GM21825 (cell line): ENCODE results near the gene AGER.
"Not testable (repeated sequence)": the region's sequence is repeated elsewhere in the genome, so short reads cannot be mapped to it uniquely, and the experiment has no call there.

Experiments used
- ATAC-seq: cut with Tn5 transposase; IDR thresholded peaks from one replicate; pipeline ENCODE4 v1.9.1; 2021; ENCODE audit warnings: mild to moderate bottlenecking, moderate library complexity; ENCODE audit not compliant: unreplicated experiment

AGER gene

GRCh38 chr6:32184084-32184640 lies at the start of gene AGER:
Gene AGER, minus strand, starts transcription at chr6:32184253. Its CDS starts 31 bp downstream, at chr6:32184222.
- no peak for ATAC-seq

GRCh38 chr6:32226434-32226833 lies 42.4 kb upstream of the AGER start:
- no peak for ATAC-seq

GRCh38 chr6:32224696-32225095 lies 40.6 kb upstream of the AGER start:
- no peak for ATAC-seq

- ATAC-seq: no peak
These were observed 39.5 kb upstream of the AGER start, which contains the start of gene NOTCH4 for GRCh38 chr6:32223258-32224235. Gene NOTCH4, minus strand, starts transcription at chr6:32224067. Its CDS starts 139 bp downstream, at chr6:32223928.

GRCh38 chr6:32222333-32223230 lies 38.5 kb upstream of the AGER start:
- ATAC-seq: no peak

- no peak for ATAC-seq
These were observed 36.0 kb upstream of the AGER start for GRCh38 chr6:32220021-32220420.

- no peak for ATAC-seq
These were observed 34.1 kb upstream of the AGER start for GRCh38 chr6:32218167-32218566.

GRCh38 chr6:32216998-32217397 lies 32.9 kb upstream of the AGER start:
- no peak for ATAC-seq

GRCh38 chr6:32216285-32216684 lies 32.2 kb upstream of the AGER start:
- no peak for ATAC-seq

GRCh38 chr6:32215617-32216016 lies 31.6 kb upstream of the AGER start:
- ATAC-seq: no peak

GRCh38 chr6:32214126-32214525 lies 30.1 kb upstream of the AGER start:
- ATAC-seq: no peak

- ATAC-seq: no peak
These were observed 29.6 kb upstream of the AGER start for GRCh38 chr6:32213649-32214048.

GRCh38 chr6:32212076-32212760 lies 28.2 kb upstream of the AGER start:
- no peak for ATAC-seq

GRCh38 chr6:32211432-32211831 lies 27.4 kb upstream of the AGER start:
- not testable (repeated sequence) for ATAC-seq

GRCh38 chr6:32210191-32210601 lies 26.1 kb upstream of the AGER start:
- no peak for ATAC-seq

GRCh38 chr6:32208996-32209395 lies 24.9 kb upstream of the AGER start:
- no peak for ATAC-seq

- ATAC-seq: no peak
These were observed 20.2 kb upstream of the AGER start for GRCh38 chr6:32204268-32204715.

- no peak for ATAC-seq
These were observed 19.6 kb upstream of the AGER start for GRCh38 chr6:32203426-32204267.

- ATAC-seq: no peak
These were observed 18.1 kb upstream of the AGER start for GRCh38 chr6:32202186-32202585.
